RWPE1 (cell line): Measurements from ENCODE around the gene LDAH.

ENCODE experiments used
- CTCF ChIA-PET: fragments of 350-600 bp; sonication (Branson Sonifier 250); formaldehyde crosslinking; extraction: SDS; loops from one replicate; lab custom pipeline; 2021; lab: Yijun Ruan, JAX
- POLR2A ChIA-PET: fragments of 400-600 bp; formaldehyde crosslinking; extraction: SDS; loops from one replicate; lab custom pipeline; 2020; ENCODE audit warnings: antibody characterized with exemption; ENCODE audit not compliant: low non-redundant PET; lab: Yijun Ruan, JAX
- DNase-seq: peaks from one replicate; pipeline ENCODE4 v3.0.0; 2012; ENCODE audit warnings: low spot score
- H3K27ac ChIP-seq: fragments of 450-650 bp; 2 replicates; pipeline ENCODE4 v1.5.1; 2017
- CTCF ChIP-seq: fragments of 450-650 bp; conservative IDR thresholded peaks from 2 replicates; pipeline ENCODE4 v1.5.1; 2017; ENCODE audit warnings: low read depth, mild to moderate bottlenecking

The LDAH gene

GRCh38 chr2:20822535-20823490 is at the start of gene LDAH:
Gene LDAH, minus strand, starts transcription at chr2:20823101. Its CDS starts 21,638 bp downstream, at chr2:20801463.
- H3K27ac ChIP-seq: peak within 1 kb of the TSS; percentile 91
- ChIA-PET POLR2A (interaction anchor here (0.5 to 0.7 kb wide), 4 partner anchors 31 to 157 kb away, joined by 3 to 6 read pairs (median 3); no protein-coding TSS in a partner anchor), CTCF (interaction anchor here (0.6 kb wide), 2 partner anchors 357 to 1798 kb away, joined by 3 to 4 read pairs; no protein-coding TSS in a partner anchor)
- peak; percentile 91 for DNase-seq
- TF ChIP-seq CTCF: no peak

GRCh38 chr2:20868377-20868776 is 45.5 kb upstream of the LDAH start:
- CTCF ChIA-PET: no interaction called here
- no peak overlapping the region for H3K27ac ChIP-seq
- TF ChIP-seq CTCF: no peak
- POLR2A ChIA-PET: no interaction called here
- DNase-seq: no peak

GRCh38 chr2:20862850-20863249 is 39.9 kb upstream of the LDAH start:
- ChIA-PET POLR2A (no interaction called here), CTCF (interaction anchor here (1.0 kb wide), 1 partner anchor 81 kb away, joined by 3 read pairs; no protein-coding TSS in a partner anchor)

GRCh38 chr2:20855456-20855855 is 32.6 kb upstream of the LDAH start:
- H3K27ac ChIP-seq: no peak overlapping the region
- DNase-seq: no peak
- ChIA-PET CTCF (interaction anchor here (0.8 kb wide), 1 partner anchor 389 kb away, joined by 3 read pairs; no protein-coding TSS in a partner anchor), POLR2A (no interaction called here)
- no peak for TF ChIP-seq CTCF

More at GRCh38 chr2:20862850-20863249, 39.9 kb upstream of the LDAH start:
- no peak for DNase-seq
- H3K27ac ChIP-seq: no peak overlapping the region
- no peak for TF ChIP-seq CTCF

DNA sequence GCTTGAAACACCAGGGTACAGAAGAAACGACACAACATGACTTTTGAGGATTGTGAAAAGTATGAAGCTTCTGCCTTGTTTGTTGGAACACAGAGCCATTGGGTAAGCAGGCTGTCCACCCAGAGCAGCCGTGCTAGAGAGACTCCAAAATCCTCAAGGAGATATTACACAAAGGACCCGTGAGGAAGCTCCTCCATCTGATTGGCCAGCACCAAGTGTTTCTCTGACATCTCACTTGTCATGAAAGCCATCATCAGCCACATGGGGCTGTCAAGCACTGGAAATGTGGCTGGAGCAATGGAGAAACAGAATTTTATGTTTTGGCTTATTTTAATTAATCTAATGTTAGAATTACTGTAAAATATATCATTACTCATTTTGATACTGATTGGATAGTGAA is 29.8 kb upstream of the LDAH start:
- no peak for DNase-seq
- CTCF ChIA-PET: interaction anchor here (0.6 to 1.4 kb wide), 2 partner anchors 71 to 135 kb away, joined by 3 read pairs; no protein-coding TSS in a partner anchor
- no peak overlapping the region for H3K27ac ChIP-seq
- POLR2A ChIA-PET: no interaction called here
- TF ChIP-seq CTCF: no peak

GRCh38 chr2:20852139-20852538 is 29.2 kb upstream of the LDAH start:
- POLR2A ChIA-PET: no interaction called here
- no peak for TF ChIP-seq CTCF
- no peak for DNase-seq
- CTCF ChIA-PET: interaction anchor here (0.6 kb wide), 1 partner anchor 136 kb away, joined by 3 read pairs; no protein-coding TSS in a partner anchor
- no peak overlapping the region for H3K27ac ChIP-seq
